GM12878 (cell line): Measurements from ENCODE around the gene MLST8. TPM values are rescaled to one million over a fixed set of nuclear protein-coding genes. Genes with fewer than 3 reads are reported as not detected.
A peak's percentile ranks its signal among the peaks of the same experiment; 100 is the strongest.

ENCODE experiments used
- ATAC-seq: fragments of 200-7000 bp; cut with Tn5 transposase; 3 replicates; pipeline ENCODE4 v1.9.1; 2020; ENCODE audit warnings: mild to moderate bottlenecking, moderate library complexity
- BruUV-seq: library from RNA; stranded (reverse); fragments of 400-500 nt; replicated peaks from 2 replicates; lab custom pipeline; 2021; lab: Mats Ljungman, UMichigan
- CTCF ChIA-PET: fragments of 300-600 bp; sonication (Branson Sonifier 250); formaldehyde crosslinking; extraction: SDS; loops from one replicate; lab custom pipeline; 2021; ENCODE audit warnings: inconsistent platforms; lab: Yijun Ruan, JAX
- POLR2A ChIA-PET: fragments of 350-600 bp; formaldehyde crosslinking; extraction: SDS; loops from one replicate; lab custom pipeline; 2021; ENCODE audit warnings: inconsistent platforms; lab: Charles Lee
- RAD21 ChIA-PET: fragments of 300-600 bp; sonication (Branson Sonifier 250); formaldehyde crosslinking; loops from one replicate; lab custom pipeline; 2023; ENCODE audit warnings: antibody characterized with exemption; ENCODE audit not compliant: unreplicated experiment; lab: Charles Lee
- SMC1A ChIA-PET: fragments of 300-600 bp; sonication (Branson Sonifier 250); formaldehyde crosslinking; loops from one replicate; lab custom pipeline; 2023; ENCODE audit not compliant: unreplicated experiment, uncharacterized antibody; lab: Charles Lee
- DNase-seq: peaks from one replicate; pipeline ENCODE4 v3.0.0-alpha.2; 2011; ENCODE audit warnings: low read depth, low spot score
- FAIRE-seq: peaks from 3 replicates; lab custom pipeline; 2011; peaks lifted over from hg19 to GRCh38; lab: Jason Lieb, UNC
- H2AFZ ChIP-seq: 2 replicates; pipeline ENCODE4 v1.6.0; 2011; ENCODE audit warnings: low read depth, low read length, control low read depth; ENCODE audit not compliant: control insufficient read depth
- H3K27ac ChIP-seq: 2 replicates; pipeline ENCODE4 v1.5.1; 2011; ENCODE audit warnings: control low read depth; ENCODE audit not compliant: control insufficient read depth, insufficient read depth
- H3K27me3 ChIP-seq, 2 experiments: replicated peaks in 1 of 2; 2 replicates each; pipeline versions ENCODE4 v1.6.0 to v1.6.1; 2011; ENCODE audit warnings: low read length in 1 of 2; ENCODE audit not compliant: control insufficient read depth in 2 of 2, insufficient read depth in 2 of 2
- H3K36me3 ChIP-seq, 2 experiments: 2 replicates each; pipeline ENCODE4 v1.5.1; 2011; ENCODE audit warnings: low read length in 1 of 2; ENCODE audit not compliant: control insufficient read depth in 2 of 2, insufficient read depth in 2 of 2
- H3K4me1 ChIP-seq: 2 replicates; pipeline ENCODE4 v1.6.1; 2011; ENCODE audit warnings: mild to moderate bottlenecking, low read length, moderate library complexity, mixed read lengths; ENCODE audit not compliant: control insufficient read depth, insufficient read depth
- H3K4me2 ChIP-seq: 2 replicates; pipeline ENCODE4 v1.6.0; 2011; ENCODE audit warnings: control low read depth; ENCODE audit not compliant: control insufficient read depth, insufficient read depth
- H3K4me3 ChIP-seq: fragments of 200-600 bp; sonication (generic); 2 replicates; pipeline ENCODE4 v1.5.1; 2016
- H3K79me2 ChIP-seq: 2 replicates; pipeline ENCODE4 v1.6.0; 2011; ENCODE audit warnings: low read length; ENCODE audit not compliant: control insufficient read depth, insufficient read depth
- H3K9ac ChIP-seq: 2 replicates; pipeline ENCODE4 v1.8.0; 2011; ENCODE audit warnings: low read length, control low read depth, mixed read lengths; ENCODE audit not compliant: control insufficient read depth, insufficient read depth
- H3K9me3 ChIP-seq: replicated peaks from 3 replicates; pipeline ENCODE4 v1.5.1; 2011; ENCODE audit warnings: mild to moderate bottlenecking, low read length; ENCODE audit not compliant: control insufficient read depth, insufficient read depth
- H4K20me1 ChIP-seq: 2 replicates; pipeline ENCODE4 v1.6.0; 2011; ENCODE audit not compliant: control insufficient read depth, insufficient read depth
- CTCF ChIP-seq, 3 experiments: IDR thresholded peaks in 2 of 3; conservative IDR thresholded peaks in 1 of 3; 2 replicates each; pipeline ENCODE4 v1.5.1; 2011; ENCODE audit warnings: low read depth in 3 of 3, low read length in 3 of 3, mild to moderate bottlenecking in 3 of 3, control low read depth in 2 of 3, moderate library complexity in 2 of 3, inconsistent platforms in 1 of 3, mixed read lengths in 1 of 3; ENCODE audit not compliant: control insufficient read depth in 2 of 3, insufficient read depth in 1 of 3; ENCODE audit errors: extremely low read depth in 1 of 3
- EED ChIP-seq: sonication (generic); IDR thresholded peaks from 2 replicates; pipeline ENCODE4 v1.6.1; 2016; ENCODE audit warnings: antibody characterized with exemption, low read depth
- EZH2 ChIP-seq: IDR thresholded peaks from 2 replicates; pipeline ENCODE4 v1.6.1; 2012; ENCODE audit warnings: low read depth, mild to moderate bottlenecking, control low read depth, inconsistent platforms, low read length, borderline replicate concordance; ENCODE audit not compliant: control insufficient read depth
- GABPA ChIP-seq: IDR thresholded peaks from 2 replicates; pipeline ENCODE4 v1.6.1; 2014; ENCODE audit warnings: antibody characterized with exemption, low read depth, mild to moderate bottlenecking, inconsistent platforms
- MLLT1 ChIP-seq: fragments of 450-650 bp; IDR thresholded peaks from 2 replicates; pipeline ENCODE4 v1.6.1; 2016; ENCODE audit warnings: mild to moderate bottlenecking
- POLR2A ChIP-seq: IDR thresholded peaks from 2 replicates; pipeline ENCODE4 v1.6.1; 2011; ENCODE audit warnings: low read depth, mild to moderate bottlenecking, low read length
- POLR2AphosphoS2 ChIP-seq: IDR thresholded peaks from 2 replicates; pipeline ENCODE4 v1.6.1; 2011; ENCODE audit warnings: low read depth, mild to moderate bottlenecking, low read length, improper control_type of control experiment, moderate library complexity
- POLR2AphosphoS5 ChIP-seq: IDR thresholded peaks from 2 replicates; pipeline ENCODE4 v1.6.1; 2011; ENCODE audit warnings: mild to moderate bottlenecking, low read length, inconsistent platforms
- SP1 ChIP-seq: IDR thresholded peaks from one replicate; pipeline ENCODE4 v1.6.1; 2011; ENCODE audit warnings: low read depth, low read length
- SPI1 ChIP-seq: IDR thresholded peaks from 2 replicates; pipeline ENCODE4 v1.6.1; 2011; ENCODE audit warnings: low read depth, mild to moderate bottlenecking, low read length, moderate library complexity, borderline replicate concordance; ENCODE audit not compliant: insufficient read depth
- YBX1 ChIP-seq: fragments of 450-650 bp; IDR thresholded peaks from 2 replicates; pipeline ENCODE4 v1.6.1; 2016; ENCODE audit warnings: antibody characterized with exemption
- WGBS: methylation state at CpG from one replicate; pipeline ENCODE4 v1.1.6; 2016; ENCODE audit warnings: low lambda C conversion rate; ENCODE audit not compliant: insufficient replicate concordance, insufficient coverage; ENCODE audit errors: missing lambda C conversion rate; 5-methylcytosine and 5-hydroxymethylcytosine counted together
- in situ Hi-C: fragments of 300-500 bp; cut with MboI; formaldehyde crosslinking; loops from 9 replicates; pipeline ENCODE4 v1.14.3; 2018; ENCODE audit warnings: mixed read lengths
- intact Hi-C: fragments of 100-400 bp; cut with micrococcal nuclease; formaldehyde crosslinking; loops from one replicate; pipeline ENCODE4 v1.14.2; 2022; ENCODE audit not compliant: unreplicated experiment
- polyA plus RNA-seq, 11 experiments: library from polyadenylated mRNA; depleted of rRNA in 4 of 11; unstranded in 6 of 11; stranded (reverse) in 5 of 11; fragments of >200 nt; fragmentation: Nextera tagmentation in 4 of 11; fragmentation: Illumina TruSeq in 1 of 11; extraction: Ambion mirVana in 4 of 11; extraction: Trizol in 1 of 11; gene quantifications; 1 replicate in 1 of 11; 2 replicates in 10 of 11; pipeline versions ENCODE4 v1.2.1 to v1.2.3, GENCODE V29; 2011 to 2016; ENCODE audit warnings: inconsistent platforms in 2 of 11, missing spikeins in 2 of 11, low read depth in 1 of 11
- total RNA-seq, 4 experiments: library from RNA; depleted of rRNA in 3 of 4; stranded (reverse); fragments of >200 nt in 3 of 4; fragmentation: Illumina TruSeq in 1 of 4; extraction: Trizol in 1 of 4; gene quantifications; 2 replicates each; pipeline versions ENCODE4 v1.2.1 to v1.2.3, GENCODE V29; 2013 to 2021

Gene MLST8
- total and polyA plus RNA-seq, 10 of the 15 experiments (the other 5 are each of a cell fraction or from before 2014, with no cell fraction given): 1.0 to 114 (median 64.2) TPM

DNA sequence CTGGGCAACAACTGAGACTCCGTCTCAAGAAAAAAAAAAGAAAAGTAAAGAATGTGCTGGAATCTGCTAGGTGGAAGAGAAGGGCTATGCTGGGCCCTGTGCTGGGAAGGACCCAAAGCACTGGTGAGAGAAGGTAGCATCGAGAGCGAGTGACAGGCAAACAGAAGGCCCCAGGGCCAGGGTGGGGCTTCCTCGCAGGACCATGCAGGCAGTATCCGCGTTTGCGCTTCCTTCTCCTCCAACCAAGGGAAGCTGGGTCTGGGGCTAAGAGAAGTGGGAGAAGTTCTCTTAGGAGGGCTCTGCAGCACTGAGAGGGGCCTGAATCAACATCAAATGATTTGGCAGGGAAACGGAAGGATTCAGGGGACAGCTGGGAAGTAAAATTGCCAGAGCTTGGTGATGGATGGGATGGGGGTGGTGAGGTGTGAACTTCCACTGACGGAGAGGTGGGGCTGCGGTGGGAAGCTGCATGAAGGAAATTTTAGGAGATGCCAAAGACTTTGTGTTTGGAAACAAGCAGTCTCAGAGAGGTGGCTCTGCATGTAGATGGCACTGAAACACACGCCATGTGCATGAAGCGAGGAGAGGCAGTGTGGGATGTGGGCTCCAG is 51.4 kb downstream of the MLST8 start:
- RAD21 ChIA-PET: no interaction called here
- intact Hi-C loops (no loop called here), in situ Hi-C loops (no loop called here)
- Histone ChIP-seq H3K9me3 (no peaks in the 10 kb centered on the region), H2AFZ (no peak overlapping the region), H3K27ac (no peak overlapping the region), H3K36me3 (peaks cover 32 to 42% of the 10 kb centered on the region in 2 experiments), H3K4me3 (no peak overlapping the region), H4K20me1 (no peaks in the 10 kb centered on the region), H3K79me2 (no peaks in the 10 kb centered on the region; the same call in 1 of the 2 replicates), H3K4me2 (no peak overlapping the region), H3K9ac (no peak overlapping the region), H3K4me1 (peaks cover 6% of the 10 kb centered on the region), H3K27me3 (no peaks in the 10 kb centered on the region)
- SMC1A ChIA-PET: no interaction called here
- TF ChIP-seq POLR2AphosphoS5 (peak; percentile 34; the same call in 1 of the 2 replicates), SP1 (no peak), SPI1 (no peak), POLR2A (peak; percentile 52; the same call in 1 of the 2 replicates)
- ATAC-seq: no peak
- DNase-seq: no peak
- CTCF ChIA-PET: interaction anchor here (0.7 to 1.0 kb wide), 2 partner anchors 10 to 46 kb away, joined by 3 read pairs; partner anchors contain the start of gene BRICD5
- POLR2A ChIA-PET: interaction anchor here (0.6 kb wide), 1 partner anchor 33 kb away, joined by 6 read pairs; no protein-coding TSS in a partner anchor
- over 99% methylated on average over 12 of the region's 12 CpGs for WGBS
- no peak for FAIRE-seq
- BruUV-seq: no TSS peak

GRCh38 chr16:2257726-2258125 is 52.5 kb downstream of the MLST8 start:
- Histone ChIP-seq H2AFZ (no peak overlapping the region), H3K9me3 (no peaks in the 10 kb centered on the region), H3K27ac (no peak overlapping the region), H3K36me3 (peaks cover 33 to 50% of the 10 kb centered on the region in 2 experiments), H3K27me3 (no peaks in the 10 kb centered on the region), H3K9ac (no peak overlapping the region), H3K4me2 (no peak overlapping the region), H4K20me1 (no peaks in the 10 kb centered on the region), H3K4me1 (no peaks in the 10 kb centered on the region), H3K79me2 (peaks cover 2% of the 10 kb centered on the region; the same call in 1 of the 2 replicates), H3K4me3 (no peak overlapping the region)
- SMC1A ChIA-PET: no interaction called here
- no peak for ATAC-seq
- no peak for FAIRE-seq
- intact Hi-C loops (no loop called here), in situ Hi-C loops (no loop called here)
- BruUV-seq: no TSS peak
- RAD21 ChIA-PET: no interaction called here
- 98% methylated on average over 6 of the region's 6 CpGs for WGBS
- POLR2A ChIA-PET: no interaction called here
- DNase-seq: no peak
- CTCF ChIA-PET: interaction anchor here (0.7 to 1.7 kb wide), 3 partner anchors 63 to 317 kb away, joined by 3 to 5 read pairs (median 3); no protein-coding TSS in a partner anchor
- TF ChIP-seq EED (no peak), POLR2AphosphoS2 (no peak), MLLT1 (no peak), YBX1 (no peak), GABPA (no peak), EZH2 (no peak), CTCF (IDR thresholded peaks at IDR 0.05 in 2 of 3, conservative IDR thresholded peaks at IDR 0.05 in 1 of 3; ENCODE audit: control insufficient read depth in 2 of 3, extremely low read depth in 1 of 3, insufficient read depth in 1 of 3, low read depth in 3 of 3, low read length in 3 of 3) (no peak), POLR2AphosphoS5 (no peak)
